ENCODE measurements around the gene SMG6.

The SMG6 gene

DNA sequence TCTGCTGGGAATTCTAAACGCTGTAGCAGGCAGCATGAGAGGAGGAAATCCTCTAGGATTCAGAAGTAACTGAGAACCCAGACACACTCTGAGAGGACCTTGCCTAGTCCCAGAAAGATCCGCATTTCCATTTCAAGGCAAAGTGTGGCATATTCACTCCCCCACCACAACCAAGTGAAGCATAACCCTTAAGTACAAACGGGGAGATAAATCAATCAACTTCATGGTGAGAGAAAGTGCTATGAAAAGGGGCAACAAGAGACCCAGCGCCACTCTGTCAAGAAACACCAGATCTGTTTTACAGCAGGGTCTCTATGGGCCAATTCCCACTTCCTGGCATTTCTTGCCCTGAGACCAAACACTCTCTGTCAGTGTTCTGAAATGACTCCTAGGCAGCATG is 68.3 kb downstream of the SMG6 start:
- no peak for DNase-seq (ENCODE audit: low read depth)

GRCh38 chr17:2233441-2233947 is 70.1 kb downstream of the SMG6 start:
- no peak for DNase-seq (ENCODE audit: low read depth)

DNA sequence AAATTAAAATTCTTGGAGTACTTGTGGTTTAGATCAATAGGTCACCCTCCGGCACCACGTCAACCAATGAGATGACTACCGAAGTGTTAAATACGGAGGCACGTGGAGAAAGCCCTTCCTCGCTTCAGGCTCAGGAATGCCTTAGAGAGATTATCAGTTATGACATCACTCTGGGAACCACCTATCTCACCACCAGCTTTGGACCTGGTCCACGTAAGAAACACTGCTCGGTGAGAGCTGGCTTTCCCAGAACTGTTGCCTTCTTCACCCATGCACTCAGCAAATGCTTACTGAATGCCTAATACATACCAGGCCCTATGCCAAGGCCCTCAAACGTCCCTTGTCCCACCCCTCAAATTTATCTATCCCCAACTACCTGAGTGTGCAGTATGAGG is 71.3 kb downstream of the SMG6 start:
- DNase-seq (ENCODE audit: low read depth), result no peak

- no peak for DNase-seq (ENCODE audit: low read depth)
Measured at GRCh38 chr17:2230877-2231276, 72.7 kb downstream of the SMG6 start.

DNA sequence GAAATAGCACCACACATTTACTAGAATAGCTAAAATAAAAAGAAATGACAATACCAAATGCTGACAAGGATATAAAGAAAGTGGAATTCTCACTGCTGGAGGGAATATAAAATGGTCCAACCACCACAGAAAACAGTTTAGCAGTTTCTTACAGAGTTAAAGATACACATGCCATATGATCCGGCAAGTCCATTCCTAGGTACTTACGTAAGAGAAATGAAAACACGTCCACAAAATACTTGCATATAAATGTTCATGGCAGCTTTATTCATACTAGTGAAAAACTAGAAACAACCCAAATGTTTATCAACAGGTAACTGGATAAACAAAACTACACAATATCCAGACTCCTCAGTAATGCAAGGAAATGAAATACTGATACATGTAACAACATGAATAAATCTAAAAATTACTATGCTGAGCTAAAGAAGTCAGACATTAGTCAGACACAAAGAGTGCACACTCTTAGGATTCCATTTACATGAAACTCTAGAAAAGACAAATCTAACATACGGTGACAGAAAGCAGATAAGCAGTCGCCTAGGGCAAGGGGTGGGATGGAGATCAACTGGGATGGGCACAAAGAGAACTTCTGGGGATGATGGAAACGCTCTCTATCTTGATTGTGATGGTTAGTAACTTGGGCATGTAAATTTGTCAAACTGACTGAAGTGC is 76.4 kb downstream of the SMG6 start:
- no peak for DNase-seq (ENCODE audit: low read depth)

GRCh38 chr17:2223617-2223927 is 80.0 kb downstream of the SMG6 start:
- no peak for DNase-seq (ENCODE audit: low read depth)

DNA sequence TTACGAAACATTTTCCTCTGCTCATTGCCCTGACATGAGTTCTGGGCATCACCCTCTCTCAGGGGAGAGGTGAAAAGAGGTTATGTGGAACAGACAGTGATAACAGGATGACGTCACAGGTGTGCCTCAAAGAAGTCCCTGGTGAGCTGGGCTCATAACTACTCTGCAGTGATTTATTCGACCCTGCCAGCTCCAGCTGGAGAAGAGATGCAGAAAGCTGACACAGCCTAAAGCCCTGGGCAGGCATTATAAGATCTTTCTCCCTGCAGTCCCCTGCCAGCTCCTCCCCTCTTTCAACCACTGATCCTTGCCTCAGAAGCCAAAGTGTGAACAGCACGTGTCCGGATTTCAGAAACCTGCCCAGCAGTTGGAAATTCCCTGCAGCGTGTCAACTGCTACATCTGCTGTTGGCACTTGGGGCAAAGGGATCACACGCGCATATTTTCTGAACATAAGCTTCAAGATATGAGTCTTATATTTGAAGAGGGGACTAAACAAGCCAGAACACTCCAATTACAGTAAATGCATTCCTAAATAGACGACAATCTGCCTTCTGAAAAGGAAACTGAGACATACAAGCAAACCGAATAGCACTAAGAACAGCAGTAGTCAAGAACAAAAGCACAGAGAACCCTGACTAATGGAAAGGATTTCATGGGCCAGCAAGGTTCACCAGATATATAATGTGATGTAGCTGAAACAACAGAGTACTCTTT is 80.5 kb downstream of the SMG6 start:
- DNase-seq (ENCODE audit: low read depth), result peak; percentile 40

GRCh38 chr17:2222301-2222700 is 81.3 kb downstream of the SMG6 start:
- no peak for DNase-seq (ENCODE audit: low read depth)

- DNase-seq (ENCODE audit: low read depth), result no peak
Measured at GRCh38 chr17:2218426-2218825, 85.2 kb downstream of the SMG6 start.

- DNase-seq (ENCODE audit: low read depth), result peak; percentile 61
Measured at GRCh38 chr17:2215616-2216364, 87.8 kb downstream of the SMG6 start.

- DNase-seq (ENCODE audit: low read depth), result no peak
Measured at GRCh38 chr17:2214929-2215615, 88.5 kb downstream of the SMG6 start.

DNA sequence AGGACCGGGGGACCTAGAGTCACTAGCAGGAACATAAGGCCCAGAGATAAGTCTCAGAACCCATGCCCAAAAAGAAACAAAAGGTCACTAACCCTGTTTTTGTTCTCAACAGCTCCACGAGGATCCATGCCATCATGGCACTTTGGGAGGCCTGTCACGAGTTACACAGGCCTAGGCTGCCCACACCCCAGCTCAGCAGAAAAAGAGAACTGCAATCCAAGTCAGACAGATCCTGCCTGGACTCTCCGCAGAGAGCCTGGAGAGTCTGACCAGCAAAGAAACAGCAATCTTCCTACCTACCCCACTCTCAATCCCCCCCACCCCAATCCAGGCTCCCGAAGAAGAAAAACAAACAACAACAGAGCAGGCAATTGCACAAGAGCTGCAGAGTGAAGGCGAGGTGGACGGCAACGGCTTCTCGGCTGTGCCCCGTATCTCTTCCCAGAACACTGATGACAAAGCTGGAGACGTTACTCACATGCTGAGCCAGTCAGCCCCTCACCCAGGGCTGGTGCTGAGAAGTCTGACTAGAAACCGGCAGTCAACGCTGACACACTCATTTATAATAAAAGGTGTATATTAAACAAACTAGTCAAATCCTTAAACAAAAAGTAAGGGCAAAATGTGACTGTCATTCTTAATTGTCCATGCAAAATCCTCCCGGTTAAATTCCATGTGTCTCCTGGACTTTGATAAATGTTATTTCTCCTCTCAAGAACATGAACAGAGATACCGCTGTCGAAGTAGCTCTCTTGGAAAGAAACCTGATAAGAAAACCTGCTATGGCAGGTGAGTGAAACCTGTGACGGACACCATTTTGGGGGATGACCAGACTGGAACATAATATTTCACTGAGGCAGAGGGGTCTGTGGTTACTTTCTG is 89.3 kb downstream of the SMG6 start:
- DNase-seq (ENCODE audit: low read depth), result no peak

- no peak for DNase-seq (ENCODE audit: low read depth)
Measured at GRCh38 chr17:2213291-2213960, 90.2 kb downstream of the SMG6 start.

DNA sequence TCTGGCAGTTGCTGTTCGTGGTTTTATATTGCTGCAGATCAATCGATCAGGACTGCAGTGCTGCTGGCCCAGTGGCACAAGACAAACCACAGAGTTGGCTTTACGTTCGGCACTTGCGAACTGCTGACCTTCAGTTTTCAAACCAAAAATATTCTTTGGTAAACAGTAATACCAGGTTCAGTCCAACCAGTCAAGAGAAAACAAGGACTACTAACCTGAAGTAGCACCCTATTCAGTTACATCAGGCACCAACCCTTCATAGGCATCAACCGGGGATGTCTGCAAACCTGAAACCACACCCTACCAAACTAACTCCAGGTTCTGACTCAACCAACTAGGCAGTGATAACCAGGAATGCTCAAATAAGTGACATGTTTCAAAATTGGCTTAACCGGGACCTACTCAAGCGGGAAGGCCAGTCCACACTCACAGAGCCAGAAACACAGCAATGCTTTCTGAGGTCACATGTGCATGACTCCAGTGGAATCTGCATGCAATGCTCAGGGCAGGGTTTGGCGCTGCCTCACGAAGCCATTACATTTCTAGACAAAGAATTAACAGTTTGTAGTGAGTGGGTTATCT is 91.1 kb downstream of the SMG6 start:
- no peak for DNase-seq (ENCODE audit: low read depth)

- no peak for DNase-seq (ENCODE audit: low read depth)
Measured at GRCh38 chr17:2211661-2212399, 91.8 kb downstream of the SMG6 start.

- no peak for DNase-seq (ENCODE audit: low read depth)
Measured at GRCh38 chr17:2210726-2211125, 92.9 kb downstream of the SMG6 start.

DNA sequence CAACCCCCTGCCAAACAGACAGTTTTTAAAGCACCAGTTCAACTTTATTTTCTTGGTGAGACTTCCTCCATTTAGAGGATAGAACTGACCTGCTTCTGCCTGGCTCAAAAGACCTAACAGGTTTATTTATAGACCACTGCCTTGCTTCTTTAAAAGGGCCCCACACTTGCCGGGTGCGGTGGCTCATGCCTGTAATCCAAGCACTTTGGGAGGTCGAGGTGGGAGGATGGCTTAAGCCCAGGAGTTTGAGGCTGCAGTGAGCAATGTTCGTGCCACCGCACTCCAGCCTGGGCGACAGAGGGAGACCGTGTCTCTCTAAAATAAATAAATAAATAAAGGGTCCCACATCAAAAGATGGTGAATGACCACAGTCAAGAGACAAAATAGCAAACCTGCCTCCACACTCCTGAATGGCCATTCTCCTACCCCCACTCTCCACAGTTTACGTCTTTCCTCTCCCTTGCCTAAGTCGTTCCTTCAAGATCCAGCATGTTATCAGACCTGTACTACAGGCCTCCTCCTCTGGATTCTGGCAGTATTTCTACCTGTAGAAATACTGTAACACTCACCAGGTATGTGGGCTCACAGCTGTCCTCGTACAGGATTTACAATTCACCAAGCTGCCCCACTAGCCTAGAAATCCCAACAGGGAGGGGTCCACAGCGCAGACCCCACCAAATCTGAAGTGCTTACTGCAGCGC is 95.6 kb downstream of the SMG6 start:
- no peak for DNase-seq (ENCODE audit: low read depth)

GRCh38 chr17:2204393-2204792 is 99.2 kb downstream of the SMG6 start:
- no peak for DNase-seq (ENCODE audit: low read depth)

DNA sequence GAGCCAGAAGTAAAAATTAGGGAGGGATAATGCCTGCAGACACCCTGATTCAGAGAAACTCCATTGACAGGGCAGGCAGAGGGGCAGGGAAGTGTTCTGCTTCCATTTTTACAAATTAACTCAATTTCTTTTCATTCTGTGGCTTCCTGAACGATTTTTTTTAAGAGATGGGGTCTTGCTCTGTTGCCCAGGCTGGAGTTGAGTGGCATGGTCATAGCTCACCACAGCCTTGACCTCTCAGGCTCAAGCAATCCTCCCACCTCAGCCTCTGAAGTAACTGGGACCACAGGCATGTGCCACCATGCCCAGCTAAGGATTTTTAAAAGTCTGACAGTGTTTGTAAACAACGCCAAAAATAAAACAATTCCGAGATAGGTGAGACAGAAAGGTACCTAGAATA is 99.8 kb downstream of the SMG6 start:
- DNase-seq (ENCODE audit: low read depth), result no peak

All from T follicular helper cell (primary cell).